IgD-negative memory B cell (primary cell): Measurements from ENCODE around the gene NCAPD3. TPM values are rescaled to one million over a fixed set of nuclear protein-coding genes. Genes with fewer than 3 reads are reported as not detected.

Experiments used
- H3K27ac Mint-ChIP-seq, 3 donors: one replicate each; pipeline ENCODE4 v1.8.0; 2020 to 2022; ENCODE audit warnings: mild to moderate bottlenecking in 3 of 3, mixed read lengths in 3 of 3, moderate library complexity in 1 of 3
- H3K27me3 Mint-ChIP-seq: one replicate; pipeline ENCODE4 v1.8.0; 2021; ENCODE audit warnings: mixed read lengths
- H3K36me3 Mint-ChIP-seq: one replicate; pipeline ENCODE4 v1.8.0; 2020; ENCODE audit warnings: mild to moderate bottlenecking, mixed read lengths
- H3K4me1 Mint-ChIP-seq, 3 donors: one replicate each; pipeline ENCODE4 v1.8.0; 2020 to 2022; ENCODE audit warnings: mixed read lengths in 3 of 3, mild to moderate bottlenecking in 1 of 3
- H3K4me3 Mint-ChIP-seq, 4 donors: one replicate each; pipeline ENCODE4 v1.8.0; 2020 to 2022; ENCODE audit warnings: mild to moderate bottlenecking in 4 of 4, mixed read lengths in 4 of 4, moderate library complexity in 3 of 4
- H3K9me3 Mint-ChIP-seq, 3 donors: one replicate each; pipeline ENCODE4 v1.8.0; 2020 to 2021; ENCODE audit warnings: mixed read lengths in 3 of 3, mild to moderate bottlenecking in 1 of 3
- polyA plus RNA-seq: library from polyadenylated mRNA; unstranded; fragments of 300-500 nt; fragmentation: Illumina TruSeq; gene quantifications from one replicate; pipeline ENCODE4 v1.2.3, GENCODE V29; 2021

Gene NCAPD3
- polyA plus RNA-seq, 1 donor from 2014 or later = 8.1 TPM

- Mint-ChIP-seq H3K4me3 (peak overlapping the region in 1 of 4 donors; percentile 35), H3K4me1 (no peaks in the 10 kb centered on the region), H3K36me3 (peaks cover 15% of the 10 kb centered on the region), H3K27ac (no peak overlapping the region), H3K27me3 (no peaks in the 10 kb centered on the region), H3K9me3 (no peaks in the 10 kb centered on the region)
Observed at GRCh38 chr11:134242376-134242775, 18.6 kb upstream of the NCAPD3 start.

GRCh38 chr11:134240592-134240991, 16.8 kb upstream of the NCAPD3 start:
- no peaks in the 10 kb centered on the region for H3K9me3 Mint-ChIP-seq
- no peak overlapping the region for H3K27ac Mint-ChIP-seq
- H3K36me3 Mint-ChIP-seq = peaks cover 13% of the 10 kb centered on the region
- H3K4me3 Mint-ChIP-seq = no peak overlapping the region
- H3K4me1 Mint-ChIP-seq = no peaks in the 10 kb centered on the region
- H3K27me3 Mint-ChIP-seq = no peaks in the 10 kb centered on the region

GRCh38 chr11:134238956-134239355, 15.2 kb upstream of the NCAPD3 start:
- H3K27me3 Mint-ChIP-seq = no peaks in the 10 kb centered on the region
- no peak overlapping the region for H3K27ac Mint-ChIP-seq
- peaks cover 11% of the 10 kb centered on the region for H3K36me3 Mint-ChIP-seq
- H3K4me3 Mint-ChIP-seq = no peak overlapping the region
- H3K4me1 Mint-ChIP-seq = no peaks in the 10 kb centered on the region
- H3K9me3 Mint-ChIP-seq = no peaks in the 10 kb centered on the region

GRCh38 chr11:134237557-134237922, 13.8 kb upstream of the NCAPD3 start:
- H3K36me3 Mint-ChIP-seq = peaks cover 11% of the 10 kb centered on the region
- no peak overlapping the region for H3K4me3 Mint-ChIP-seq
- H3K4me1 Mint-ChIP-seq = peaks cover 0 to 1% (median 0%) of the 10 kb centered on the region in 3 donors
- no peaks in the 10 kb centered on the region for H3K9me3 Mint-ChIP-seq
- no peak overlapping the region for H3K27ac Mint-ChIP-seq
- H3K27me3 Mint-ChIP-seq = no peaks in the 10 kb centered on the region

- Mint-ChIP-seq H3K4me3 (no peak overlapping the region), H3K27me3 (peaks cover 2% of the 10 kb centered on the region), H3K36me3 (peaks cover 11% of the 10 kb centered on the region), H3K4me1 (peaks cover 0 to 3% (median under 1%) of the 10 kb centered on the region in 3 donors), H3K27ac (peak overlapping the region in 1 of 3 donors; percentile 28), H3K9me3 (no peaks in the 10 kb centered on the region)
Observed at GRCh38 chr11:134236834-134237556, 13.2 kb upstream of the NCAPD3 start.

GRCh38 chr11:134235399-134235798, 11.6 kb upstream of the NCAPD3 start:
- Mint-ChIP-seq H3K4me3 (no peak overlapping the region), H3K9me3 (no peaks in the 10 kb centered on the region), H3K4me1 (peaks cover 4 to 10% (median 7%) of the 10 kb centered on the region in 3 donors), H3K27ac (no peak overlapping the region), H3K27me3 (peaks cover 13% of the 10 kb centered on the region), H3K36me3 (peaks cover 11% of the 10 kb centered on the region)

- Mint-ChIP-seq H3K4me3 (no peak overlapping the region), H3K36me3 (peaks cover 7% of the 10 kb centered on the region), H3K4me1 (peaks cover 16 to 26% (median 19%) of the 10 kb centered on the region in 3 donors), H3K27me3 (peaks cover 25% of the 10 kb centered on the region), H3K9me3 (no peaks in the 10 kb centered on the region), H3K27ac (no peak overlapping the region)
Observed at GRCh38 chr11:134233729-134234179, 10.0 kb upstream of the NCAPD3 start.

- Mint-ChIP-seq H3K4me3 (no peak overlapping the region), H3K27ac (no peak overlapping the region)
Observed at GRCh38 chr11:134231958-134232659, 8.3 kb upstream of the NCAPD3 start.

GRCh38 chr11:134230339-134230738, 6.6 kb upstream of the NCAPD3 start:
- H3K9me3 Mint-ChIP-seq = no peaks in the 10 kb centered on the region
- H3K4me1 Mint-ChIP-seq = peaks cover 25 to 50% (median 30%) of the 10 kb centered on the region in 3 donors
- H3K27me3 Mint-ChIP-seq = peaks cover 32% of the 10 kb centered on the region
- H3K36me3 Mint-ChIP-seq = peaks cover 3% of the 10 kb centered on the region
- peak overlapping the region in 1 of 4 donors; percentile 41 for H3K4me3 Mint-ChIP-seq
- H3K27ac Mint-ChIP-seq = peak overlapping the region in 1 of 3 donors; percentile 28

More at GRCh38 chr11:134231958-134232659, 8.3 kb upstream of the NCAPD3 start:
- no peaks in the 10 kb centered on the region for H3K36me3 Mint-ChIP-seq
- H3K4me1 Mint-ChIP-seq = peaks cover 19 to 38% (median 25%) of the 10 kb centered on the region in 3 donors
- H3K27me3 Mint-ChIP-seq = peaks cover 27% of the 10 kb centered on the region
- H3K9me3 Mint-ChIP-seq = no peaks in the 10 kb centered on the region

GRCh38 chr11:134229126-134229790, 5.5 kb upstream of the NCAPD3 start:
- peaks cover 25 to 53% (median 30%) of the 10 kb centered on the region in 3 donors for H3K4me1 Mint-ChIP-seq
- no peaks in the 10 kb centered on the region for H3K9me3 Mint-ChIP-seq
- H3K27me3 Mint-ChIP-seq = peaks cover 32% of the 10 kb centered on the region
- peak overlapping the region in 2 of 4 donors; percentile 79 to 88 for H3K4me3 Mint-ChIP-seq
- peak overlapping the region in 2 of 3 donors; percentile 65 to 84 for H3K27ac Mint-ChIP-seq
- peaks cover 3% of the 10 kb centered on the region for H3K36me3 Mint-ChIP-seq

GRCh38 chr11:134228625-134229024, 4.9 kb upstream of the NCAPD3 start:
- peak overlapping the region in 1 of 3 donors; percentile 13 for H3K27ac Mint-ChIP-seq
- H3K36me3 Mint-ChIP-seq = peaks cover 3% of the 10 kb centered on the region
- peaks cover 32% of the 10 kb centered on the region for H3K27me3 Mint-ChIP-seq
- peak overlapping the region in 3 of 4 donors; percentile 2 to 49 (median 13) for H3K4me3 Mint-ChIP-seq
- no peaks in the 10 kb centered on the region for H3K9me3 Mint-ChIP-seq
- peaks cover 30 to 53% (median 31%) of the 10 kb centered on the region in 3 donors for H3K4me1 Mint-ChIP-seq

- peak overlapping the region in 3 of 4 donors; percentile 31 to 79 (median 34) for H3K4me3 Mint-ChIP-seq
- H3K9me3 Mint-ChIP-seq = no peaks in the 10 kb centered on the region
- H3K36me3 Mint-ChIP-seq = peaks cover 3% of the 10 kb centered on the region
- peak overlapping the region in 1 of 3 donors; percentile 93 for H3K27ac Mint-ChIP-seq
- H3K4me1 Mint-ChIP-seq = peaks cover 36 to 58% (median 42%) of the 10 kb centered on the region in 3 donors
- H3K27me3 Mint-ChIP-seq = peaks cover 30% of the 10 kb centered on the region
Observed at GRCh38 chr11:134226806-134227325, 3.1 kb upstream of the NCAPD3 start.

GRCh38 chr11:134224710-134225664, 1.2 kb upstream of the NCAPD3 start:
- Mint-ChIP-seq H3K36me3 (peaks cover 3% of the 10 kb centered on the region), H3K9me3 (no peaks in the 10 kb centered on the region), H3K27me3 (peaks cover 16% of the 10 kb centered on the region), H3K4me3 (peak overlapping the region; percentile 92 to 99 (median 93)), H3K4me1 (peaks cover 27 to 48% (median 35%) of the 10 kb centered on the region in 3 donors), H3K27ac (peak overlapping the region; percentile 49 to 98 (median 93))

- Mint-ChIP-seq H3K4me3 (peak overlapping the region; percentile 92 to 99 (median 96)), H3K4me1 (peaks cover 19 to 30% (median 21%) of the 10 kb centered on the region in 3 donors), H3K36me3 (peaks cover 3% of the 10 kb centered on the region), H3K27me3 (peaks cover 8% of the 10 kb centered on the region), H3K9me3 (no peaks in the 10 kb centered on the region), H3K27ac (peak overlapping the region; percentile 22 to 99 (median 42))
Observed at GRCh38 chr11:134223121-134223520, 646 bp downstream of the NCAPD3 start.
